UCSD-AML1 (cell line): Measurements from ENCODE around the gene METTL25B.

Experiments used
- DNase-seq: peaks from one replicate; lab custom pipeline; 2025; ENCODE audit not compliant: unreplicated experiment; lab: John Stamatoyannopoulos, UW

The METTL25B gene

DNA sequence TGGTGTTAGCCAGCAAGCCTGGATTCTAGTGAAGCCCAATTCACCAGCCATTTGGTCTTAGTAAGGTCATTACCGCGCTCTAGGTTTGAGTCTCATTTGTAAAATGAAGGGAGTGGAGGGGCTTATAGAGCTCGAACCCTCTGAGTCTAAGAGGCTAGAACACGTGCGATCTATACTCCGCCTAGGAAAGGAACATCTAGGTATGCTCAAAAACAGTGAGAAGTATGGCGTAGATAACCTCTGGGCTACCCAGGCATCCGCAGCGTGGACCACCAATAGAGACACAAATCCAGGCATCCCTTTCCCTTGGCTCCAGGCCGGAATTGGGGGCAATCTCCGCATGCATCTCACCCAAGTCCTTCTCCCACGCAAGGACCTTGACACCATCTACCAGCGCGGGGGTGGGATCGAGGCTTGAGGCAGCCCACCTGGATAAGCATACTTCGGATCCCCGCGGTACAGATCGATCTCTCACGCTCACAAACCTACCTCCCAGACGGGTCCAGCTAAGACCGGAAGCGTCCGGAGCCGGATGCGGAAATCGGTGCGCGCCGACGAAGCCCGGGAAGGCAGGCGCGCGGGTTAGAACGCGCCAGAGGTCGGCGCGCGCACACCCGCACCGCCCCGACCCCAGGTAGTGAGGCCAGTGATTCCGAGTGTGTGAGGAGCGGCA lies at the start of gene METTL25B:
Gene METTL25B (plus strand): TSS at position 544 of the 673 bp plus-strand sequence. CDS start 636 bp downstream, outside the sequence.
- DNase-seq = peak; percentile 88

DNA sequence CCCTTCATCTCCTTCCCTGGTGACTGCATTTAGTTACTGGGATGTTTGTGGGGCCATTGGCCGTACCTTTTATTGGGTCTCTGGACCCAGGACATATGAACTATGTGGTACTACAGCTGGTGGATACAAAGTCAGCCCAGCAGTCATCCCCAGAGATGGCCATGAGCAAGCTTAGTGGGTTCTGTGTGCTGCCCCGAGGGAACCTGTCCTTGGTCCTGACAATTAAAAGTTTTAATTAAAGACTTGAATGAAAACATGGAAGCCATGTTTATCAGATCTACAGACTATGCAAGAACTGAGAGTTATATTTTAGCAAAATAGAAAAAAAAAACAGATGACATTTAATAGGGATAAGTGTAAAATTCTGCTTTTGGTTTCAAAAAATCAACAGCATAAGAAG lies 48.2 kb upstream of the METTL25B start:
- no peak for DNase-seq

DNA sequence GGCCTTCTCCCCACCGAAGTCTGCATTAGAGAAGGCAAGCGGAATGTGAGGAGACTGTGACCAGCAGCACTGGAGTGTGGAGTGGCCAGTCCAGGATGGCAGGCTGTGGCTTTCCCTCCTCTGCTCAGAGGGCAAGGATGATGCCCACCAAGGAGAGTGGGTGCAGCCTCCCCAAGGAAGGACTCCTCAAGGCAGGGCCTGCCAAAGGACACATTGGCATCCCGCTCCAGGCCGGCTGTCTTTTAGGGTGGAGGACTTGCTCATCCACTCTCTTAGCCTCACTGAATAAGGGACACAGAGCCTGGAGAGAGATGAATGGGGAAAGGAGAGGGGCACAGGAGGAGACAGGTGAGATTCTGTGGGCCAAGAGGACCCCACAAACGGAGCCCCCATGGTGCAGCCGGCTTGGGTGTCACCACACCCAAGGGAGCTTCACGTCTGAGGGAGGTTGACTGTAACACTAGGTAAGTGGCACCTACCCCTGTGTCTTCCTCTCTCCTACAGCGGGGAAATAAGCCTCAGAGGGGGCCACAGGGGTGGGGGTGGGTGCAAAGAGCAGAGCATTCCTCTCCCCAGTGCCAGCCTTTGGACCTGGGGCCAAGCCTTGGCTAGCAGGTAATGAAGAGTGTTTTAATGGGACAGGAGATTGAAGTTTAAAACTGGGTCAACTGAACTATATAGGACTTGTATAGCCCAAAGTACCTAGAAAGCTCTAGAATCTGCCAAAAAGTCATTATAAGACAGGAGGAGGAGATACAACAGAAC lies 46.9 kb upstream of the METTL25B start:
- no peak for DNase-seq

DNA sequence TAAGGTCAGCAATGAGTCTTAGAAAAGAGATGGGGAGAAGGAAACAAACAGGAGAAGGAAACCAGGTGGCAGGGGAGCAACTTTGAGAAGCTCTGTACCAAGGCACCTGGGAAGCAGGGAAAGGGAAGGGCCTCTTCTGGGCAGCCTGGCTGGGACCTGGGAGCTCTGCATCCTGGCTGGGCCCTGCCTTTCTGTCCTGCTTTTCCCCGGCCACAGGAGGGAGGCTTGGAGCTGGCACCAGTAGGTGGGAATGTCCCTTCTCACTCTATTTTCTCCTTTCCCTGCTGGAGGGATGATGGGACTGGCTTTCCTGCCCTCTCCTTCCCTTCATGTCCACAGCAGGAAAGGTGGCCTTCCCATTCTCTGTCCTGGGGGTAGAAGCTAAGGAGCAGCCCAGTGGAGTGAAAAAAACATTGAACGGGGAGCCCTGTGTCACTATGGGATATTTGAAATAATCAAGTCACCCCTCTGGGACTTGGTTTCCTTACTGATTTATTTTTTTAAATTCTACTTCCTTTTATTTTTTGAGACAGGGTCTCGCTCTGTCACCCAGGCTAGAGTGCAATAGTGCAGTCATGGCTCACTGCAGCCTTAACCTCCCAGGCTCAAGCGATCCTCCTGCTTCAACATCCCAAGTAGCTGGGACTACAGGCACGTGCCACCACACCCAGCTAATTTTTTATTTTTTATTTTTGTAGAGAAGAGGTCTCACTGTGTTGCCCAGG lies 45.9 kb upstream of the METTL25B start:
- no peak for DNase-seq

DNA sequence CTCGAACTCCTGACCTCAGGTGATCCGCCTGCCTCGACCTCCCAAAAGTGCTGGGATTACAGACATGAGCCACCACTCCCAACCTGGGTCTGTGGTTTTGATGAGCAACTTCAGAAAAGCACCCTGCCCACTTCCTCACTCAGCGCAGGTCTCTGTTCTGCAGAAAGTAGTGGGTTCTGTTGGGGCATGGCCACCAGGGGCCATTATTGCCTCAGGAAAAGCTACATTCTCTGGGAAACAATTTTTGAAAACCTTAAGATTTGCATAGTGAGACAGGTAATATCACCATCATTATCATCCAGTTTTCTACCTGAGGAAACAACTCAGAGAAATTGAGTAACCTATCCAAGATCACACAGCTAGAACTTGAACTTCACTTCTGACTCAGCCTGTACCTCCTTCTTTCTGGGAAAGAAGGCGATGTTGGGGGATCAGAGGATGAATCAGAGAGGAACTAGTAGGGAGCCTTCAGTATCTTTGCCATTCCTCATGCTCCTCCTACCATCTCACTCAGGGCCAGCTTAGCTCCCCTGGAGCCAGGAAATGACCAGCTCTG lies 44.0 kb upstream of the METTL25B start:
- DNase-seq = no peak

DNA sequence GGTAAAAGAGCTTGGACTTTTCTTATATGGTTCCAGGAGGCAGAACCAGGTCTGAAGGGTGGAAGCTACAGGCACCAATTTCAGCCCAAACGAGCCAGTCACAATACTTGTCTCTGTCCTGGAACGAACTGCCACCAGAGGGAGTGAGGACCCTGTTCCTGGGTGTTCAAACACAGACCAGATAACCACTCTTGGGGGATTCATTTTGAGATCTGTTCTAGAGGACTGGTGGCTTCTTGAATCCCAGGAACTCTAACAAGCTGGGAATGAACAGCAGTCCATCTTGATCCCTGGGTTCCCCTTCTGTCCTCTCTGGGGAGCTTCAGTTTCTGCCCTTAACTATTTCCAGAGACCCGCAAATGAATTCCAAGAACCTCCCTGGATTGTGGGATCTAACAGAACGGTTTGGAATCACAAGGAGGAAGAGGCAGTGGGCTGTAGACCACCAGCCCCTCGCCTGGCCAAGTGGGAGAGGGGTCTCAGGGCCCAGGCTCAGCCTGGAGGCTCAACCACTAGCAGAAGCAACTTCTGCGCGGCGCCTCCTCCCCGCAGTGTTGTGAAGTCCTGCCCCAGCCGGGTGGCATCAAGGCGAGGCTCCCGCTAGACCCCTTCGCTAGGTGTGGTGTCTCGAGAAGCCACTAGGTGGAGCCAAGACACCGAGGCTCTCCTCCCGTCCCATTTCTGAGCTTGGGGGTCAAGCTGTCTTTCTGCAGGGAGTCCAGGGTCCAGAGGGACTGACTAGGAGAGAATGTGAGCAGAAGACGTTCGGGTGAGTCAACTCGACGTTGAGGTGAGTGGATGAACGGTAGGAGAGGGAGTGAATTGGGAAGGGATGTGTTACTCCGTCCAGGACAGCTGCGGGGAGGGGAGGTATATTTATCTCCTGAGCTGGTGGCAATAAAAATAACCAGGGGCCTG lies 39.0 kb upstream of the METTL25B start:
- DNase-seq = peak; percentile 82

DNA sequence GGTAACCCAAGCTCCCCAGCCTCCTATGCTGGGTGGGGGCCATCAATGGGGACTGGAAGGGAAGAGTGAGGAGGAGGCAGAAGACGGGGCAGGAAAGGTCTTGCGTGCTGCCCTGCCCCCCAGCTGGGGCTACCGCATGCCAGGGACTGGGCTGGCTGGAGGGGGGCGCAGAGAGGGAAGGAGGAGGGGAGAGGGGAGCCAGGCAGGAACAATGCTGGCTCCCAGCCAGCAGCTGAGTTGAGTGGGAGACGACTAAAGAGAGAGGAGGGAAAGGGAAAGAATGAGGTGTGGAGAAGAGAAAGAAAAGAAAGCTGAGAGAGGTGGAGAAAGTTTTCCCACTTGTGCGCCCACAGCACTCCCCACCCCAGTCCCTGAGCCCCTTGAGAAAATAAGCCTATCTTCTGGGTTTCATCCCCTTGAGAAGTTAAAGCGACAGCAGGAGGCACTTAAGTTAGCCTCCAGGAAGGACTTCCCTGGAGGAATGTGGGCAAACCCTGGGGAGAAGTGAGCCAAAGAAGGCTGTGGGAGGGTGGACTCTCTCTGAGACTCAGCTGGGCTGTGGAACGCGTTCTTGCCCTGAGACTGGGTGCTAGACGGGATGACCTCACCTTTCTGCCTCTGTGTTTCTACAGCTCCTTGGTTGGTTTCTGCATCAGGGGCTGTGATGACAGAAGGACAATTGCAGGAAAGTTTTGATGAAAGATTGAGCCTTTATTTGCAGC lies 38.2 kb upstream of the METTL25B start:
- DNase-seq = no peak

DNA sequence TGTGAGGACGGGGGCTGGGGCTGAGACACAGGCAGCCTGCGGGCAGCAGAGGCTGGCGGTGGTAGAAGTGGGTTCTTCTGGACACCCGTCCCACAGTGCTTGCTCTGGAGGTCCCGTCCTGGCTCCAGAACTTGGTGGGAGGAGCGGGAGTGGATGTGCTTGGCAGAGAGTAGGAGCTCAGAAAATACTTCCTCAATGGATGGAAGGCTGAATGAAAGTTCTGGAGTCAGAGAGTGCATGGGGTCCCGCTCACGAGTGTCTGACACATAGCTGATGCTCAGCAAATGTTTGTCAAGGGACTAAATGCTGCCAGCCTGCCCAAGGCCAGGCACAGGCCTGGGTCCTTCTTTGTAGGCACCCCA lies 37.6 kb upstream of the METTL25B start:
- DNase-seq = no peak

DNA sequence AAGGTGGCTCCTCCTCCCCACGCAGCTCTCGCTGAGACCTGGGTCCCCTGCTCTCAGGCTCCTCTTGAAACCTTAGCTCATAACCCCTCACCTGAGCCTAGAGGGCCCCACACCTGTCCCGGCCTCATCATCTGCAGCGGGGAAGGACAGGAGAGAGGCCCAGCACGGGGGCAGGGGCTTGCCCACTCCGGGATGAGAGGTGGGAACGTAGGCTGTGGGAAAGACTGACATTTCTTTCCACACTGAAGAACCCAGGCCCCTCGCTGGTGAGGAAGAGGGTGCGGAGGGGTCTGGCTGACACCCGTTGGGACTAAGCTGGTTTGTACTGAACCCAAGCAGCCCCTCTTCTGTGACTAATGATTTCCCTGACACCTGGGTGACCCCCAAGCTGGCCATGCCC lies 37.1 kb upstream of the METTL25B start:
- DNase-seq = no peak

DNA sequence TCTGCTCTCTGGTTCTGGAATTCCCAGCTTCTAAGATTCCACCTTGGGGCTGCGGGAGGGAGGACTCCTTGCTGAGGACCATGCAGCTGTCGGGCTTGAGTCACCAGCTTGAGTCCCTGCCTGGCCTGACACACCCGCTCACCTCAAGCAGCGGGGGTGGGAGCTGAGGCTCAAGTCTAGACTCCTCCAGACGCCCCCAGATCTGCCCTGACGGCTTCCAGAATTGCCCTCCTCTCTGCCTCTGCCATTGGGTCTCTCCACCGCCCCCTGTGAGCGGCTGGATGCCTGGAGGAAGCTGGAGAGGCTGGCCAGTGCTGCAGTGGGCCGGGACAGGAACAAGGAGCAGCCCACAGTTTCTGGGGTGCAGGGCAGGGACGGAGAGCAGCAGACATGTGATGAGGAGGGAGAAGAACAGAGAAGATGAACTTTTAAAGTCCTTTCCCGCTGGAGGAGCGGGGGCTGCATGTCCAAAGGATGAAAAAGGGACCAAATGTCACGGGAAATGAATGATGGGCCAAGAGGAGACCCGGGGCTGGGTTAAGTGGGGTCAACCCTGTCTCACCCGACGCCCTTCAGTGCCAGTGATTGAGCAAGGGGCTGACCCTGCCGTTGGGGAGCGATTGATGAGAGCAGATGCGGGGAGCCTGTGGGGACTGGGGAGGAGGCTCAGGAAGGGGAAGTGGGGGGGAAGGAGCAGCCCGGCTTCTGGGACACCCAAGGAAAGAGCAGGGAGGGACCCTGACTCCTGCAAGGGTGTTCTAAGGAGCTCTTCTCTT lies 36.4 kb upstream of the METTL25B start:
- DNase-seq = peak; percentile 36

DNA sequence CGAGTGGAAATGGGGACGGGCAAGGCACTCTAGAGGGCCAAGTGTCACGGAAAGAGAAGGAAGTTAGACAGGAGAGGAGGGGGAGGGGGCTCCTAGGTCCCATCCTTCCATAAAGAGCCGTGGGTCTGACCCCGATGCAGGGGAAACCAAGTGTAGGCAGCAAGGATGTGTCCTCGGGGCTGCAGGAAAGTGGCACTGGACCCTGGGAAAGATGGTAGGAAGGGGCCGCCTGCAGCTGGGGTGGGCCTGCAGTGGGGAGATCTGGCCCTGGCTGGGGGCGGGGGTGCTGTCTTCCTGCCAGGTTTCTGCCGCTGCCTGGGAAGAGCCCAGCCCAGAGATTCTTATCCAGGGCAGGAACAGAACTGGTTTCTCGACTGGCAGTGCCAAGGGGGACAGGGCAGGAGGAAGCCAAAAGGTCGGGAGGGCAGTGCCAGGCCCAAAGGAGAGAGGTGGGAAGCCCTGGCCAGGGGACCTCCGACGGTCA lies 35.8 kb upstream of the METTL25B start:
- DNase-seq = no peak

DNA sequence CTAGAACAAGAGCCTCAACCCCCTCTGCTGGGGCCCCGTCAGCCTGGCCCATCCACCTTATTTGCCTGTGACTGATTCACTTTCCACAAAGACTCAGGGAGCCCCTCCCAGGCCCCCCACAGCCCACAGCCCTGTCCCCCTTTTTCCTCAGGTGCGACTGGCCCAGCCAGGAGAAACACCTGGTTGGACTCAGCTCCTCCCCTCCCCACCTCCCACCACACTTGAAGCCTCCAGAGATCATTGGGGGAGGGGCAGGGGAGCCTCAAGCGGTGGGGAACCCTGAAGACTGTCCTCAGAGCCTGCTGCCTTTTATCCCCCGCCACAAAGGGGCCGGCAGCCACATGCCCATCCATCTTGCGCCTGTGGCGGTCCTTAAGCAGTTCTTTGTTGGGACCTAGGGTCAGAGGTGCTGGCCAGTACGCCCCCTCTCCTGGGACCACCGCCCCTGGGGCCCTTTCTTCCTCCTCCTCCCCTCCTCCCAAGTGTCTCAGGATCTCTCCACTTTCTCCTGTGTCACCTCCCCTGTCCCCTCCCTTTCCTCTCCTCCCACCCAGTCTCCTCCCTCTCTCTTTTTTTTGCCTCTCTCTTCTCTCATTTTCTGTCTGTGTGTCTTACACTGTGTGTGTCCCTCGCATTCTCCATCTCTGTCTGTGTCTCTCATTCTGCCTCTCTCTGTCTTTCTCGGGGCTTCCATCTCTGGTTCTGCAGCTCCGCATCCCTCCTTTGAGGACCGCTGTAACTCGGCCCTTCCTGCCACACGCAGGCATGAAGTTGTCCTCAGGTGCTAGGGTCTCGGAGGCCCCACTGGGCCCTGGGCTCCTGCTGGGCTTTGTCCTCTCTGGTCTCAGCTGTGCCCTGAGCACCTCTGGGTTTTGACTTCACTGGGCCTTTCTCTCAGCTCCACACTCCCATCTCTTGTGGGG lies 35.1 kb upstream of the METTL25B start:
- DNase-seq = peak; percentile 44

DNA sequence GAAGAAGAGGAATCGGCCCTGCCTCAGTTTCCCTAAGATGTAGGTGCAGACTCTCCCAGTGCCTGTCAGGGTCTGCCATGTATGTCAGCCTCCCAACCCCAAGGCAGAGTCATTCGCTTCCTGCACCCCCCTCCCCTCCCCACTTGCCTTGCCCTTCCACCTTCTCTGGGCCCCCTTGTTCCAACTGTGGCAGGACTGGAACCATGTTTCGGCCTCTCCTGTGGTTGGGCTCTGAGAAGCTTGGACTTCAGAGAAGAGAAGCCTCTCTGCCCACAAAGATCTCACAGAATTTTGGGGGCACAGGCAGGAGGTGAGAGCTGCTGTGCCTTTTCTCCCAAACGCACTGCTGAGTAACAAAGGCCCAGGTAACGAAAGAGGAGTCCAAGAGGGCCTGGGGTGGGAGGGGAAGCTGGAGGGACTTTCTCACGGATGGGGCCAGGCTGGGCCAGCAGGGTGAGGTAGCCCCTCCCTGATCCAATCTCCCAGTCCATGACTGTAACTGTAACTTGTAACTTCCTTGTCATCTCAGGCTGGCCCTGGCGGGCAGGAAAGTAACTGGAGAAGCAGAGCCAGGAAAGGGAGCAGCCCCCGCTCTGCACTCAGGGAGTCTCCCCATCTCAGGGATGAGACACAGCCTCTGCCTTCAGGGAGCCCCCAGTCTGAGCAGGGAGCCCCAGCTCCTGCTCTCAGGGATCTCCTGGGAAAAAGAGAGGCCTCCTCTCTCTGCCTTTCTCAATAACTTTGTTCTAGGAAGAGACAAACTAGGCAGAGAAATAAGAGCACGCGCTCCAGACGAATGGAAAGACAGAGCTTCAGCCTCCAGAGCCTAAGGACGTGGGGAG lies 34.2 kb upstream of the METTL25B start:
- peak; percentile 34 for DNase-seq

DNA sequence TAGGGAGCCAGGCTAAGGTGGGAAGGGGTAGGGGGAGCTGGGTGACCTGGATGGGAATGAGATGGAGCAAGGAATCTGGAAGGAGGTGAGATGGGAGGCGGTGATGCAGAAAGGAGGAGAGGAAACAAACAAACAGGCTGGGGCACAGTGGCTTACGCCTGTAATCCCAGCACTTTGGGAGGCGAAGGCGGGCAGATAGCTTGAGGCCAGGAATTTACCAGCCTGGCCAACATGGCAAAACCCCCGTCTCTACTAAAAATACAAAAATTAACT lies 33.6 kb upstream of the METTL25B start:
- DNase-seq = no peak

DNA sequence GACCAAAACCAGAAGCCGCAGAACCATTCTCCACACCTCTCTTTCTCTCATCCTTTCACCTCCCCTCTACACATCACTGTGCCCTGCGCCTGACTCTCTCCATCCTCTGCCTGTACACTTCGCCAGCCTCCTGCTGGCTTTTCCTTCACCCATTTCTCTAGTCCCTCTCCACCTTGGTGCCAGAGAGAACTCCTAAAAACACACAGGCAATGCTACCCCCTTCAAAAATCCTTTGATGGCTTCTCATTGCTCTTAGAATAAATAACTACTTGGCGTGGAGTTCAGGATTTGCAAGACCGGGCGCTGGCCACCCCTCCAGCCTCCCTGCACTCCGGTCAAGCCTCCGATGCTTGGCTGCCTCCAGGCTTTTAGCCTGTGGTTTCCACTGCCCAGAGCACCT lies 31.5 kb upstream of the METTL25B start:
- DNase-seq = no peak

DNA sequence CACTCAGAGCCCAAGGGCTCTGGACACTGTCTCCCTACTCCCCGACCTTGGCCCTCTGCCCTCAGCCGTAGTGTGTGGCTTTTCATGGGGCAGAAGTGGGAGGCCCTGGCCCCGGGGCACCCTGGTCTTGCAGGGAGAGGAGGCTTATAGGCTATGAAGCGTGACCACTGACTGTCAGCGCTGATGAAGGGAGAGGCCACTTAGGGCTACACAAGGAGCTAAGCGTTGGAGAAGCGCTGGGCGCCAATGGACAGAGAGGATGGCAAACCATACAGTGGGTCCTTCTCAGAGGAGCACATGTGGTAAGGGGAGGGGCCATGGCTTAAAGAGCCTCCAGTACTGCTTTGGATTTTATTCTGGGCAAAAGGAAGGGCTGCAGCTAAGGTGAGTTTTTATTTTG lies 30.8 kb upstream of the METTL25B start:
- no peak for DNase-seq

DNA sequence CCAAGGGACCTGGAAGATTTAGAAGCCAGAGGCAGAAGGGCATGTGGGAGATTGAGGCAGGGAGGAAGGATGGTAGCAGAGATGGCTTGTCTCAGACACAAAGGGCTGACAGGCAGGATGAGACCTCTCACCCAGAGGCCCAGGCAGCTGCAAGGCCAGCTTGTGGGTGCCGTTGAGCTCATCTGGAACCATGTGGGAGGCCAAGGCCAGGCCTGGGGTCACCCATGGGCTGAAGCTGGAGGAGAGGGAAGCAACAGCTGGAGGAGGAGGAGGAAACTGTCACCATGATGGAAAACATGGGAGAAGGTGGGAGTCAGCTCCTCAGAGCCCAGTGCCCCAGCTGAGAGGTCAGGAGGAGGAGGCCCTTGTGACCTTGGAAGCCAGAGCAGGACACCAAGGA lies 29.3 kb upstream of the METTL25B start:
- DNase-seq = no peak
